ENCODE results near the gene KIF22.
"Not testable (repeated sequence)": the region's sequence is repeated elsewhere in the genome, so short reads cannot be mapped to it uniquely, and the experiment has no call there.

Gene KIF22

GRCh38 chr16:29790183-29790948 is at the start of gene KIF22:
Gene KIF22 (plus strand): TSS chr16:29790751. CDS start chr16:29790760, 9 bp downstream.
- peak; percentile 100 for DNase-seq (ENCODE audit: low read depth)

DNA sequence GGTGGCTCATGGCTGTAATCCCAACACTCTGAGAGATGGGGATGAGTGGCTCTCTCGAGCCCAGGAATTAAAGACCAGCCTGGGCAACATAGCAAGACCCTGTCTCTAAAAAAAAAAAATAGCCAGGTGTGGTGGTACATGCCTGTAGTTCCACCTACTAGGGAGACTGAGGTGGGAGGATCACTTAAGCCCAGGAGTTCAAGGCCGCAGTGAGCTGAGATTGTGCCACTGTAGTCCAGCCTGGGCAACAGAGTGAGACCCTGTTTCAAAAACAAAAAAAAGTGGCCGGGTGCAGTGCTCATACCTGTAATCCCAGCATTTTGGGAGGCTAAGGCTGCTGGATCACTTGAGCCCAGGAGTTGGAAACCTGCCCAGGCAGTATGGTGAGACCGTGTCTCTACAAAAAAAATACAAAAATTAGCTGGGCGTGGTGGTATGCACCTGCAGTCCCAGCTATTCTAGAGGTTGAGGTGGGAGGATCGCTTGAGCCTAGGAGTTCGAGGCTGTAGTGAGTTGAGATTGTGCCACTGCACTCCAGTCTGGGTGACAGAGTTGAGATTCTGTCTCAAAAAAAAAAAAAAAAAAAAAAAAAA is 47.8 kb upstream of the KIF22 start:
- no peak for DNase-seq (ENCODE audit: low read depth)

- no peak for DNase-seq (ENCODE audit: low read depth)
These were observed 47.1 kb upstream of the KIF22 start for GRCh38 chr16:29743475-29743826.

DNA sequence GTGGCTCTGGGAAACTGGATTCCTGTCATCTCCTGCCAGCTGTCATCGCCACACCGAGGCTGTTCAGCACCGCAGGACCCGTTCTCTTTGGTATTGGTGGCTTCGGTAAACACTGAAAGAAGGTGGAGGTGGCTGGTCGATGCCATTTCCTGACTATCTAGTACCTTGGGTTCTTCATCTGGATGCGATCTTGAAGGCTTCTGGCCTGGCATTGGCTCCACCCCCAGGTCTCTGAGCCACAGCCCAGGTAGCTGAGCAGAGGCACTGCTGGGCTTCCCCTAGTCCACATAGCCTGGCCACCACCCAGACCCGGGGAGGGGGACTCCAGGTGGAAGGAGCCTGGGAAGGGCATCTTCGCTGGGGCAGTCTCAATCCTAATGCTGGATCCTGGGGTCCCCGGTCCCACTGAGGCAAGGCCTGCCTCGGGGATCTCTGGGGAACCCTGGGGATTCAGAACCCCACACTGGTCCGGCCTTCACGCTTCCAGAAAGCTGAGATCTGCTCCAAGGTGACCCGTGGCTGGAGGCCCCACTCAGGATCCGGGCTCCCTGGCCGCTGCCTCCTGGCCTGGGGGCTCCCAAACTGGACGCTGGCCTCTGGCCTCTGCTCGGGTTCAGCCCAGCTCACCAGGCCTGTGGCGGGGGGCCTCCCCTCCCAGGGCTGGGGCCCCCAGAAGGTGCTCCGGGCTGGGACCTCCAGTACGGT is 46.6 kb upstream of the KIF22 start:
- peak; percentile 27 for DNase-seq (ENCODE audit: low read depth)

DNA sequence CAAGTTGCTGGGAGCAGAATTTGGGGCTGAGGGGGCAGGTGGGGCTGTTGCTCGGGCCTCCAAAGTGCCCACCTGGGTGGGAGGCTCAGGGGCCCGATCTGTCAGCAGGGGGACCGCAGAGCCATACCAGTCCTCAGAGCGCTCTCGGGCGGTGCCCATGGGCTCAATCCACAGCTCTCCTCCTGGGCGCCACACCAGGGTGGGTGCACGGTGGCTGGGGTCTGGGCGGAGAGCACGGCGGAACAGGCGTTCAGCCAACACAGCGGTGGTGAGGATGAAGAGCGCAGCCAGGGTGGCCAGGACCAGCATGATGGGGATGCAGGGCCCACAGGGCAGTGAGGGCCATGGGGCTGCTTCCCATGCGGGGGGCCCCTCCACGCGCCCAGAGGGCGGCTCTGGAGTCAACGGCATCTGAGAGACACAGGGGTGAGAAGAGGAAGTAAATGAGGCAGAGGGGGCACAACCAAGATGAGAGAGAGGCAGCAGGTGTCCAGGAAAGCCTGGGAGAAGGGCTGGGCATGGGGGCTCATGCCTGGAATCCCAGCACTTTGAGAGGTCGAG is 45.9 kb upstream of the KIF22 start:
- DNase-seq (ENCODE audit: low read depth) = no peak

- peak; percentile 45 for DNase-seq (ENCODE audit: low read depth)
These were observed 45.3 kb upstream of the KIF22 start for GRCh38 chr16:29745121-29745852.

- DNase-seq (ENCODE audit: low read depth) = peak; percentile 81
These were observed 44.7 kb upstream of the KIF22 start, which contains the start of gene C16orf54 for GRCh38 chr16:29745853-29746345. Gene C16orf54 (minus strand): TSS chr16:29745990. CDS start chr16:29744951, 1,039 bp downstream.

GRCh38 chr16:29746518-29746917 is 44.0 kb upstream of the KIF22 start:
- not testable (repeated sequence) for DNase-seq (ENCODE audit: low read depth)

DNA sequence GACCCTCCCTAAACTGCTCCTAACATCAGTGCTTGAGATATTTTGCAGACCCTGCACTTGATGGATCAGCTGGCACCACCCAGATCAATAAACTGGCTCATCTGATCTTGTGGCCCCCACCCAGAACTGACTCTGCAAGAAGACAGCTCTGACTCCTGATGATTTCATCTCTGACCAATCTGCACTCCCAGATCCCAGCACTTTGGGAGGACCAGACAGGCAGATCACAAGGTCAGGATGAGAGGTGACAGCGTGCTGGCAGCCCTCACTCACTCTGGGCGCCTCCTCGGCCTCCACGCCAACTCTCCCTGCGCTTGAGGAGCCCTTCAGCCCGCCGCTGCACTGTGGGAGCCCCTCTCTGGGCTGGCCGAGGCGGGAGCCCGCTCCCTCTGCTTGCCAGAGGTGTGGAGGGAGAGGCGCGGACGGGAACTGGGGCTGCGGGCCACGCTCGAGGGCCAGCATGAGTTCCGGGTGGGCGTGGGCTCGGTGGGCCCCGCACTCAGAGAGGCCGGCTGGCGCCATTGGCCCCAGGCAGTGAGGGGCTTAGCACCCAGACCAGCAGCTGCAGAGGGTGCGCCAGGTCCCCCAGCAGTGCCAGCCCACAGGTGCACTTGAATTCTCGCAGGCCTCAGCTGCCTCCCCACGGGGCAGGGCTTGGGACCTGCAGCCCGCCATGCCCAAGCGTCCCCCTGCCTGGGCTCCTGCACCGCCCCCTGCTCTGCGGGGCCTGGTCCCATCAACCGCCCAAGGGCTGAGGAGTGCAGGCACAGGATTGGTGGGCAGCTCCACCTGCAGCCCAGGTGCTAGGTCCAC is 42.4 kb upstream of the KIF22 start:
- no peak for DNase-seq (ENCODE audit: low read depth)

DNA sequence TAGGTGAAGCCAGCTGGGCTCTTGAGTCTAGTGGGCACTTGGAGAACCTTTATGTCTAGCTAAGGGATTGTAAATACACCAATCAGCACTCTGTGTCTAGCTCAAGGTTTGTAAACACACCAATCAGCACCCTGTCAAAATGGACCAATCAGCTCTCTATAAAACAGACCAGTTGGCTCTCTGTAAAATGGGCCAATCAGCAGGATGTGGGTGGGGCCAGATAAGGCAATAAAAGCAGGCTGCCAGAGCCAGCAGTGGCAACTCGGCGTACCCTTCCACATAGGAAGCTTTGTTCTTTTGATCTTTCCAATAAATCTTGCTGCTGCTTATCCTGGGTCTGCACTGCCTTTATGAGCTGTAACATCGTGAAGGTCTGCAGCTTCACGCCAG is 41.8 kb upstream of the KIF22 start:
- DNase-seq (ENCODE audit: low read depth) = not testable (repeated sequence)

DNA sequence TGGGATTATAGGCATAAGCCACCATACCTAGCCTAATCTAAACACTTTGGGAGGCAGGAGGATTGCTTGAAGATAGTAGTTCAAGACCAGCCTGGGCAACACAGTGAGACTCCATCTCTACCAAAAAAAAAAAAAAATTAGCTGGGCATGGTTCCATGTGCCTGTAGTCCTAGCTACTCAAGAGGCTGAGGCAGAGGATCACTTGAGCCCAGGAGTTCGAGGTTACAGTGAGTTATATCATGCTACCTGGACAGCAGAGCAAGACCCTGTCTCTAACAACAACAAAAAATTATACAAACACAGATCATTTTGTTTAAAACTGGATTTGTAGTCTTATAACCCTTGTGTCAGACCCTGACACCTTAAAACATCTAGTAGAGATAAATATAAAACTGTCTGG is 37.0 kb upstream of the KIF22 start:
- DNase-seq (ENCODE audit: low read depth) = no peak

DNA sequence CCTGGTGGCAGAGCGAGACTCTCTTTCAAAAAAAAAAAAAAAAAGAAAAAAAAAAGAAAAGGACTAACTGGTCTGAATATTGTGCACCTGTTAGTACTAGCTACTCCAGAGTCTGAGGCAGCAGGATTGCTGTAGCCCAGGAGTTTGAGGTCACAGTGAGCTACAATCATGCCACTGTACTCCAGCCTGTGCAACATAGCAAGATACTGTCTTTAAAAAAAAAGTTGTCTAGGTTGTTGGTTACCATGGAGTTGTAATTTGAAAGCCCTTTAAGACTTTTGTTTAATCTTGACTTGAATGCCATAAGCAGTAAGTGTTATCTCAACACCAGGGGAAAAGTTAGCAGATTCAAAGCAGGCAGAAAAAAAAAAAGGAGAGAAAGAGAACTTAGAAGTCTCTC is 33.9 kb upstream of the KIF22 start:
- no peak for DNase-seq (ENCODE audit: low read depth)

DNA sequence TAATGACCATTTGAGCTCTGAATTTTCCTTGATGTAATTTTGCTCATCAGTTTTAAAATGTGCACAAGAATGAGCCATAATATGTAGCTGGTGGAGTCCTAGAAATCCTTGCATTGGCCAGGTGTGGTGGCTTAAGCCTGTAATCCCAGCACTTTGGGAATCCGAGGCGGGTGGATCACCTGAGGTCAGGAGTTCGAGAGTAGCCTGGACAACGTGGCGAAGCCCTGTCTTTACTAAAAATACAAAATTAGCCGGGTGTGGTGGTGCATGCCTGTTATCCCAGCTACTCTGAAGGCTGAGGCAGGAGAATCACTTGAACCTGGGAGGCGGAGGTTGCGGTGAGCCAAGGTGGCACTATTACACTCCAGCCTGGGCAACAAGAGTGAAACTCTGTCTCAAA is 33.5 kb upstream of the KIF22 start:
- not testable (repeated sequence) for DNase-seq (ENCODE audit: low read depth)

DNA sequence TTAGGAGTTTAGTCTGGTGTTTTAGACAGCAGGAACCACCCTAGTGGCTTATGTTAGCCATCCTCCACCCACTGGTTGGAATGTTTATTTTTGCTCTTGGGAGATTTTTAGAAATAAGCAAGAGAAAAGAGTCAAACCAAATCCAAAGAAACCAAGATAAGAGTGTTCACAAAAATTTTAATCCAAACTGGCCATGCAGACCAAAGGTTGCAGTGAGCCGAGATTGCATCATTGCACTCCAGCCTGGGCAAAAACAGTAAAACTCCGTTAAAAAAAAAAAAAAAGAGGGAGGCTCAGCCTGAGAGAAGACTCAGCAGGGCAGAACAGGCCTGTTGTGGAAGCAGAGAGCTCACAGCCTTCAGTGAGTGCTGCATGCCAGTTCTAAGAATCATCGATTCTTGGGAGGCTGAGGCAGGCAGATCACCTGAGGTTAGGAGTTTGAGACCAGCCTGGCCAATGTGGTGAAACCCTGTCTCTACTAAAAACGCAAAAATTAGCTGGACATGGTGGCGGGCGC is 32.5 kb upstream of the KIF22 start:
- DNase-seq (ENCODE audit: low read depth) = no peak

- DNase-seq (ENCODE audit: low read depth) = no peak
These were observed 29.8 kb upstream of the KIF22 start for GRCh38 chr16:29760567-29761279.

DNA sequence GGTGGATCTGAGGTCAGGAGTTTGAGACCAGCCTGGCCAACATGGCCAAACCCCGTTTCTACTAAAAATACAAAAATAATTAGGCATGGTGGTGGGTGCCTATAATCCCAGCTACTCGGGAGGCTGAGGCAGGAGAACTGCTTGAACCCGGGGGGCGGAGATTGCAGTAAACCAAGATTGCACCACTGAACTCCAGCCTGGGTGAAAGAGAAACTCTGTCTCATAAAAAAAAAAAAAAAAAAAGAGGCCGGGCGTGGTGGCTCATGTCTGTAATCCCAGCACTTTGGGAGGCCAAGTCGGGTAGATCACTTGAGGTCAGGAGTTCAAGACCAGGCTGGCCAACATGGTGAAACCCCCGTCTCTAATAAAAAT is 29.3 kb upstream of the KIF22 start:
- not testable (repeated sequence) for DNase-seq (ENCODE audit: low read depth)

DNA sequence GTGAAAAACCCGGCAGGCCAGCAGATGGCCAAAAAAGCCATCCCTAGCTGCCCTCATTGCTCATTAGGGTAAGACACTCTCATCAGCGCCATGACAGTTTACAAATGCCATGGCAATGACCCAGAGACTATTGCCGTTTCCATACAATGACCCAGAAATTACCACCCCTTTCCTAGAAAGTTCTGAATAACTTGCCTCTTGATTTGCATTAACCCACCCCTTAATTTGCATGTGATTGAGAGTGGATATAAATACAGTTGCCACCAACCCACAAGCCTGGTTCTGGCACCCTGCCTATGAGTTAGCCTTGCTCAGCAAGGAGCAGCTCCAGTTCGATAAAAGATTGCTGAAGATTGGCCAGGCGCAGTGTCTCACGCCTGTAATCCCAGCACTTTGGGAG is 28.7 kb upstream of the KIF22 start:
- no peak for DNase-seq (ENCODE audit: low read depth)

DNA sequence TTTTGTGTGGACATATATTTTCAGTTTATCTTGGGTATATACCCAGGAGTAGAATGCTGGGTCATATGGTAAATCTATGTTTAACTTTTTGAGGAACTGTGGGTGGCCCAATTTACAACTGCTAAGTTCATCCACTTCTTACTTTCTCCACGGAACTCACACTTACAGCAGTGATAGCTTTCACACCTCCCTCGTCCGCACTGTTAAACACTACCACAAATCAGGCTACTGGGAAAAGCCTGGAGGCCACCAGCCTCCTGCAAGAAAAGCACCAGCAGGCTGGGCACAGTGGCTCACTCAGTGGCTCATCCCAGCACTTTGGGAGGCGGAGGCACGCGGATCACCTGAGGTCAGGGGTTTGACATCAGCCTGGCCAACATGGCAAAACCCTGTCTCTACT is 27.2 kb upstream of the KIF22 start:
- DNase-seq (ENCODE audit: low read depth) = no peak

GRCh38 chr16:29765167-29766032 is 25.2 kb upstream of the KIF22 start:
- no peak for DNase-seq (ENCODE audit: low read depth)
